ENCODE data around the gene CPNE2. TPM values are rescaled to one million over a fixed set of nuclear protein-coding genes. Genes with fewer than 3 reads are reported as not detected.
"Not testable (repeated sequence)": the region's sequence is repeated elsewhere in the genome, so short reads cannot be mapped to it uniquely, and the experiment has no call there.

CPNE2 gene
- total and polyA plus RNA-seq, 7 donors: 22.9 to 75.1 (median 59.9) TPM

- H3K27ac ChIP-seq: peak overlapping the region in 2 of 4 donors; percentile 10 to 97
These were observed 96.3 kb downstream of the CPNE2 start for GRCh38 chr16:57188711-57189002.

GRCh38 chr16:57189527-57189926 is 97.1 kb downstream of the CPNE2 start:
- DNase-seq, H3K4me3 ChIP-seq, H3K9me3 ChIP-seq, H3K36me3 ChIP-seq, H3K27me3 ChIP-seq: not testable (repeated sequence)
- H3K4me1 ChIP-seq: peaks cover 0 to 79% (median 69%) of the 10 kb centered on the region in 4 donors
- WGBS, 2 donors: 97% methylated on average over 4 of the region's 4 CpGs
- H3K27ac ChIP-seq: peak overlapping the region in 1 of 4 donors; percentile 58
- intact Hi-C loops (cut with DNase I): loop anchor here (5.0 to 10.0 kb wide), 4 partner anchors 97 to 345 kb away; partner anchors contain the start of genes CCDC102A, CPNE2 and HERPUD1

More at GRCh38 chr16:57188711-57189002, 96.3 kb downstream of the CPNE2 start:
- peaks cover 0 to 78% (median 63%) of the 10 kb centered on the region in 4 donors for H3K4me1 ChIP-seq
- H3K4me3 ChIP-seq: no peak overlapping the region
- no peaks in the 10 kb centered on the region for H3K9me3 ChIP-seq
- intact Hi-C loops (cut with DNase I): loop anchor here (5.0 to 10.0 kb wide), 4 partner anchors 96 to 346 kb away; partner anchors contain the start of genes CCDC102A, CPNE2 and HERPUD1
- WGBS, 2 donors: 92 to 94% methylated on average over 9 of the region's 9 CpGs
- no peak for DNase-seq
- no peaks in the 10 kb centered on the region for H3K36me3 ChIP-seq
- TF ChIP-seq CTCF (IDR thresholded peaks at IDR 0.05) (no peak), EP300 (IDR thresholded peaks at IDR 0.05) (no peak)
- H3K27me3 ChIP-seq: no peaks in the 10 kb centered on the region

GRCh38 chr16:57190136-57190535 is 97.8 kb downstream of the CPNE2 start:
- TF ChIP-seq EP300 (IDR thresholded peaks at IDR 0.05): no peak
- TF ChIP-seq POLR2A (IDR thresholded peaks at IDR 0.05): no peak
- TF ChIP-seq POLR2AphosphoS5 (IDR thresholded peaks at IDR 0.05): no peak
- intact Hi-C loops (cut with DNase I): no loop called here
- 97 to 98% methylated on average over 2 of the region's 2 CpGs for WGBS, 2 donors
- DNase-seq: no peak
- H3K4me1 ChIP-seq: peaks cover 0 to 79% (median 70%) of the 10 kb centered on the region in 4 donors
- peak overlapping the region in 3 of 4 donors; percentile 10 to 58 (median 28) for H3K27ac ChIP-seq
- no peaks in the 10 kb centered on the region for H3K9me3 ChIP-seq
- no peaks in the 10 kb centered on the region for H3K27me3 ChIP-seq
- no peaks in the 10 kb centered on the region for H3K36me3 ChIP-seq
- no peak overlapping the region for H3K4me3 ChIP-seq

GRCh38 chr16:57191056-57191571 is 98.7 kb downstream of the CPNE2 start:
- TF ChIP-seq CTCF (IDR thresholded peaks at IDR 0.05) (no peak), EP300 (IDR thresholded peaks at IDR 0.05) (no peak), POLR2A (IDR thresholded peaks at IDR 0.05) (no peak), POLR2AphosphoS5 (IDR thresholded peaks at IDR 0.05) (no peak)
- Histone ChIP-seq H3K4me1 (peaks cover 0 to 87% (median 75%) of the 10 kb centered on the region in 4 donors), H3K27ac (peak overlapping the region in 2 of 4 donors; percentile 30 to 58), H3K9me3 (no peaks in the 10 kb centered on the region), H3K36me3 (no peaks in the 10 kb centered on the region), H3K27me3 (no peaks in the 10 kb centered on the region), H3K4me3 (no peak overlapping the region)
- DNase-seq: no peak
- intact Hi-C loops (cut with DNase I): no loop called here
- WGBS, 2 donors: 82 to 85% methylated on average over 3 of the region's 3 CpGs

GRCh38 chr16:57192146-57192545 is 99.8 kb downstream of the CPNE2 start:
- Histone ChIP-seq H3K4me1 (peaks cover 0 to 96% (median 86%) of the 10 kb centered on the region in 4 donors), H3K4me3 (no peak overlapping the region), H3K27ac (peak overlapping the region in 2 of 4 donors; percentile 73 to 82), H3K9me3 (no peaks in the 10 kb centered on the region), H3K36me3 (no peaks in the 10 kb centered on the region), H3K27me3 (no peaks in the 10 kb centered on the region)
- 86 to 94% methylated on average over 3 of the region's 3 CpGs for WGBS, 2 donors
- intact Hi-C loops (cut with DNase I): no loop called here
- no peak for DNase-seq
- TF ChIP-seq EP300 (IDR thresholded peaks at IDR 0.05) (no peak), POLR2AphosphoS5 (IDR thresholded peaks at IDR 0.05) (no peak), CTCF (IDR thresholded peaks at IDR 0.05) (no peak), POLR2A (IDR thresholded peaks at IDR 0.05) (no peak)
